NB4 (cell line): Measurements from ENCODE around the gene UNC13C.

Experiments
- DNase-seq: peaks from one replicate; pipeline ENCODE4 v3.0.0; 2010; ENCODE audit warnings: low read depth
- H3K4me3 ChIP-seq: one replicate; pipeline ENCODE4 v1.5.1; 2011; ENCODE audit warnings: mild to moderate bottlenecking, low read depth, low read length, moderate library complexity
- MAX ChIP-seq: IDR thresholded peaks from 2 replicates; pipeline ENCODE4 v1.6.1; 2011; ENCODE audit warnings: low read depth, low read length
- MYC ChIP-seq: IDR thresholded peaks from 2 replicates; pipeline ENCODE4 v1.6.1; 2011; ENCODE audit warnings: low read depth, low read length
- POLR2A ChIP-seq: IDR thresholded peaks from 2 replicates; pipeline ENCODE4 v1.6.1; 2011; ENCODE audit warnings: mild to moderate bottlenecking; ENCODE audit not compliant: insufficient read length; ENCODE audit errors: extremely low read depth
- TF ChIP-seq, protein P1 (sequence below): IDR thresholded peaks from one replicate; pipeline ENCODE4 v1.5.1; 2012; ENCODE audit warnings: low read depth, low read length

UNC13C gene

GRCh38 chr15:54083991-54084390, 105.8 kb downstream of the UNC13C start:
- no peak overlapping the region for H3K4me3 ChIP-seq
- TF ChIP-seq MAX: no peak
- TF ChIP-seq POLR2A: no peak
- TF ChIP-seq MYC: no peak
- DNase-seq: no peak

DNA sequence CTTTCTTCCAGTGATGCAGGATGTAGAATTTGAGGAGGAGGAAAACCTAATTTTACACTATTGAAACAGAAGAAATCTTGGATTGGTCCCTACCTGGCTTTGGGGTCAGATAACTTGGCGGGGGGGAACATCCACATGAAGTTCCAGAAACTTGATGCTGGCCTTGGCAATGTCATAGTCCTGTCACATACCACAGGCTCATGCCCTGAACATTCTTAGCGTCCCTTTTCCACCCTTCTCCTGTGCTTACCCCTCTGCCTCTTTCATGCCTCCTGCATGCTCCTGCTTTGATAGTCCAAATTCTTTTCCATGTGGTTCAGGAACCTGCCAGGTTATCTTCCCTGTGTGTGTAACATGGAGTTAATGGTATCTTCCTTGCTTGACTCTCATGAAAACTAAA, 110.6 kb downstream of the UNC13C start:
- no peak overlapping the region for H3K4me3 ChIP-seq
- TF ChIP-seq, protein P1, sequence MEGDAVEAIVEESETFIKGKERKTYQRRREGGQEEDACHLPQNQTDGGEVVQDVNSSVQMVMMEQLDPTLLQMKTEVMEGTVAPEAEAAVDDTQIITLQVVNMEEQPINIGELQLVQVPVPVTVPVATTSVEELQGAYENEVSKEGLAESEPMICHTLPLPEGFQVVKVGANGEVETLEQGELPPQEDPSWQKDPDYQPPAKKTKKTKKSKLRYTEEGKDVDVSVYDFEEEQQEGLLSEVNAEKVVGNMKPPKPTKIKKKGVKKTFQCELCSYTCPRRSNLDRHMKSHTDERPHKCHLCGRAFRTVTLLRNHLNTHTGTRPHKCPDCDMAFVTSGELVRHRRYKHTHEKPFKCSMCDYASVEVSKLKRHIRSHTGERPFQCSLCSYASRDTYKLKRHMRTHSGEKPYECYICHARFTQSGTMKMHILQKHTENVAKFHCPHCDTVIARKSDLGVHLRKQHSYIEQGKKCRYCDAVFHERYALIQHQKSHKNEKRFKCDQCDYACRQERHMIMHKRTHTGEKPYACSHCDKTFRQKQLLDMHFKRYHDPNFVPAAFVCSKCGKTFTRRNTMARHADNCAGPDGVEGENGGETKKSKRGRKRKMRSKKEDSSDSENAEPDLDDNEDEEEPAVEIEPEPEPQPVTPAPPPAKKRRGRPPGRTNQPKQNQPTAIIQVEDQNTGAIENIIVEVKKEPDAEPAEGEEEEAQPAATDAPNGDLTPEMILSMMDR: no peak
- TF ChIP-seq MYC: no peak
- TF ChIP-seq POLR2A: no peak
- no peak for TF ChIP-seq MAX
- no peak for DNase-seq

- no peak overlapping the region for H3K4me3 ChIP-seq
- TF ChIP-seq, protein P1: no peak
- TF ChIP-seq MYC: no peak
- no peak for TF ChIP-seq POLR2A
- TF ChIP-seq MAX: no peak
- no peak for DNase-seq
These were observed 111.5 kb downstream of the UNC13C start for GRCh38 chr15:54089776-54090175.

DNA sequence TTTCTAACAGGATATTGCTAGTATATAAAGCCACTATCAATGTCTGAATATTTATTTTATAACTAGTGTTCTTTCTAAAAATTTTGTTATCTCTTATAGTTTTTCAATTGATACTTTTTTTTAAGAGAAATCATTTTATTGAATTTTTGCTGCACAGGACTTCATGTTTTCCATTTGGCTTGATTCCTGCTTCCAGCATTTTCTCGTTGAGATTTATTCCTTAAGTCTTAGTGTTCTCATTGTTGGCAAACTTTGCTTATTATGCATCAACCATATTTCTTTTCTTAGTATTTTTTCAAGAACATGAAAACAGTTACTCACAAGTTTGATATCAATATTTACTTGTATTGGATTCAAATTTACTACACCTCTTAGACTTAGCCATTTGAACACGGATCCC, 113.4 kb downstream of the UNC13C start:
- no peak for DNase-seq
- TF ChIP-seq MAX: no peak
- TF ChIP-seq, protein P1: no peak
- TF ChIP-seq POLR2A: no peak
- TF ChIP-seq MYC: no peak

GRCh38 chr15:54094661-54095060, 116.4 kb downstream of the UNC13C start:
- no peak for DNase-seq
- no peak overlapping the region for H3K4me3 ChIP-seq
- TF ChIP-seq, protein P1: no peak
- TF ChIP-seq POLR2A: no peak
- TF ChIP-seq MAX: no peak
- TF ChIP-seq MYC: no peak

More for the DNA sequence above, 113.4 kb downstream of the UNC13C start:
- H3K4me3 ChIP-seq: no peak overlapping the region

DNA sequence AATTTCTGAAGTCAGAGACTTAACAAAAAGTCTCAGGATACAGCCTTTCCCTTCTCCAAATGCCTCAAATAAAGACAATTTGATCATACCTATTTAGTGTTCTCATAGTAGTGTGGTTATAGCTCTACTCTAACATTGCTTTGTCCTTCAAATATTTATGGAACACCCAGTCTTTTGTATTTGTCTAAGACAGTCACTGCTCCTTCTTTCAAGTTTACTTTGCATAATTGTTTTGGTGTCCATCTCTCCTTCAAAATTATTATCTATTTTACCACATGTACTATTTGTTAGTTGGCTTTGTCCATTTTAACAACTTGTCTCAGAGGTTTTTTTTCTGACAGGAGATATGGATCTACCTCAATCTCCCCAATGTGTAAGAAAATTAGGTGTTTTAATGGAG, 118.8 kb downstream of the UNC13C start:
- DNase-seq: no peak
- TF ChIP-seq, protein P1: no peak
- TF ChIP-seq MYC: no peak
- TF ChIP-seq POLR2A: no peak
- TF ChIP-seq MAX: no peak
- H3K4me3 ChIP-seq: no peak overlapping the region
